GM12878 (cell line): Measurements from ENCODE around the gene EMSY. TPM values are rescaled to one million over a fixed set of nuclear protein-coding genes. Genes with fewer than 3 reads are reported as not detected.

Source experiments
- ATF3 ChIP-seq: IDR thresholded peaks from 2 replicates; pipeline ENCODE4 v1.6.1; 2011; ENCODE audit warnings: low read depth, mild to moderate bottlenecking, low read length, moderate library complexity, borderline replicate concordance; ENCODE audit errors: extremely low read depth
- HCFC1 ChIP-seq: fragments of 150-350 bp; IDR thresholded peaks from 2 replicates; pipeline ENCODE4 v1.6.1; 2014; ENCODE audit warnings: low read length
- IRF5 ChIP-seq: fragments of 450-650 bp; IDR thresholded peaks from 2 replicates; pipeline ENCODE4 v1.6.1; 2017; ENCODE audit warnings: borderline replicate concordance
- MEF2A ChIP-seq: IDR thresholded peaks from 2 replicates; pipeline ENCODE4 v1.6.1; 2011; ENCODE audit warnings: low read depth, mild to moderate bottlenecking, low read length, moderate library complexity; ENCODE audit not compliant: insufficient read depth
- ZBTB4 ChIP-seq: fragments of 450-650 bp; formaldehyde crosslinking; IDR thresholded peaks from 2 replicates; pipeline ENCODE4 v1.4.0; 2022; ENCODE audit warnings: mild to moderate bottlenecking, moderate library complexity
- polyA plus RNA-seq, 11 experiments: library from polyadenylated mRNA; depleted of rRNA in 4 of 11; unstranded in 6 of 11; stranded (reverse) in 5 of 11; fragments of >200 nt; fragmentation: Nextera tagmentation in 4 of 11; fragmentation: Illumina TruSeq in 1 of 11; extraction: Ambion mirVana in 4 of 11; extraction: Trizol in 1 of 11; gene quantifications; 1 replicate in 1 of 11; 2 replicates in 10 of 11; pipeline versions ENCODE4 v1.2.1 to v1.2.3, GENCODE V29; 2011 to 2016; ENCODE audit warnings: inconsistent platforms in 2 of 11, missing spikeins in 2 of 11, low read depth in 1 of 11
- total RNA-seq, 4 experiments: library from RNA; depleted of rRNA in 3 of 4; stranded (reverse); fragments of >200 nt in 3 of 4; fragmentation: Illumina TruSeq in 1 of 4; extraction: Trizol in 1 of 4; gene quantifications; 2 replicates each; pipeline versions ENCODE4 v1.2.1 to v1.2.3, GENCODE V29; 2013 to 2021

The EMSY gene
- total and polyA plus RNA-seq, 10 of the 15 experiments (the other 5 are each of a cell fraction or from before 2014, with no cell fraction given), result 9.3 to 26.9 (median 13.0) TPM

- TF ChIP-seq MEF2A (no peak), ZBTB4 (no peak), HCFC1 (no peak), IRF5 (no peak), ATF3 (no peak)
Measured at GRCh38 chr11:76596652-76597051, 151.8 kb downstream of the EMSY start (continued).
